ENCODE results near the gene USP20.
"Not testable (repeated sequence)": the region's sequence is repeated elsewhere in the genome, so short reads cannot be mapped to it uniquely, and the experiment has no call there.

The USP20 gene

GRCh38 chr9:129889941-129890717 lies 54.9 kb downstream of the USP20 start:
- no peak for DNase-seq (ENCODE audit: low read depth in 2 of 2)

GRCh38 chr9:129890718-129891299 lies 55.6 kb downstream of the USP20 start:
- DNase-seq (ENCODE audit: low read depth in 2 of 2), result not testable (repeated sequence)

GRCh38 chr9:129891569-129891968 lies 56.3 kb downstream of the USP20 start:
- DNase-seq (ENCODE audit: low read depth in 2 of 2), result no peak

GRCh38 chr9:129894120-129894823 lies 59.0 kb downstream of the USP20 start:
- no peak for DNase-seq (ENCODE audit: low read depth in 2 of 2)

GRCh38 chr9:129895376-129896268 lies 60.4 kb downstream of the USP20 start:
- no peak for DNase-seq (ENCODE audit: low read depth in 2 of 2)

- DNase-seq (ENCODE audit: low read depth in 2 of 2), result no peak
Measured at GRCh38 chr9:129897263-129897662, 62.0 kb downstream of the USP20 start.

- no peak for DNase-seq (ENCODE audit: low read depth in 2 of 2)
Measured at GRCh38 chr9:129898185-129898584, 62.9 kb downstream of the USP20 start.

GRCh38 chr9:129899620-129900019 lies 64.4 kb downstream of the USP20 start:
- DNase-seq (ENCODE audit: low read depth in 2 of 2), result no peak

GRCh38 chr9:129900263-129901027 lies 65.2 kb downstream of the USP20 start:
- no peak for DNase-seq (ENCODE audit: low read depth in 2 of 2)

- DNase-seq (ENCODE audit: low read depth in 2 of 2), result no peak
Measured at GRCh38 chr9:129901993-129902739, 66.9 kb downstream of the USP20 start.

- DNase-seq (ENCODE audit: low read depth in 2 of 2), result no peak
Measured at GRCh38 chr9:129902740-129903134, 67.5 kb downstream of the USP20 start.

- DNase-seq (ENCODE audit: low read depth in 2 of 2), result no peak
Measured at GRCh38 chr9:129904734-129905133, 69.5 kb downstream of the USP20 start.

- DNase-seq (ENCODE audit: low read depth in 2 of 2), result no peak
Measured at GRCh38 chr9:129906298-129906697, 71.0 kb downstream of the USP20 start.

GRCh38 chr9:129907201-129907600 lies 71.9 kb downstream of the USP20 start:
- DNase-seq (ENCODE audit: low read depth in 2 of 2), result no peak

GRCh38 chr9:129908906-129909305 lies 73.6 kb downstream of the USP20 start:
- no peak for DNase-seq (ENCODE audit: low read depth in 2 of 2)

- DNase-seq (ENCODE audit: low read depth in 2 of 2), result no peak
Measured at GRCh38 chr9:129909851-129910250, 74.6 kb downstream of the USP20 start.

GRCh38 chr9:129910628-129911567 lies 75.6 kb downstream of the USP20 start:
- peak; percentile 97 to 98 for DNase-seq (ENCODE audit: low read depth in 2 of 2)

GRCh38 chr9:129914051-129914450 lies 78.8 kb downstream of the USP20 start:
- no peak for DNase-seq (ENCODE audit: low read depth in 2 of 2)

- DNase-seq (ENCODE audit: low read depth in 2 of 2), result no peak
Measured at GRCh38 chr9:129916707-129917106, 81.4 kb downstream of the USP20 start.
